Measurements from ENCODE around the gene SLX9.
"Not testable (repeated sequence)": the region's sequence is repeated elsewhere in the genome, so short reads cannot be mapped to it uniquely, and the experiment has no call there.

Gene SLX9

DNA sequence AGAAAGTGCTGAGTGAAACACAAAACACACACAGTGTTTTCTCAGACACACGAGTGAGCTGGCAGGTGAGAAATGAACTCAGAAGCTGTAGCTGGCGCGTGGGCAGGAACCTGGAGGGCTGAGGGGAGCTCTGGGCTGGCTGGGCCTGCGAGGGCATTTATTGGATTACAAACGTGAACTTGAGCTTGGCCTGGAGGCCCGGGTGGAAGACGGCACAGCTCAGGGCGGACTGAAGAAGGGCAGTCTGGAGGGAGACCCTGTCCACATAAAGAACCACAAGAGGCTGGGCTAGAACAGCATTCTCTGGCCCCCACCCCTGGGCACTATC lies 82.5 kb downstream of the SLX9 start:
- no peak for TF ChIP-seq CTCF (IDR thresholded peaks at IDR 0.05; ENCODE audit: low read depth, low read length)
- no peaks in the 10 kb centered on the region for H3K4me1 ChIP-seq
- H3K36me3 ChIP-seq: no peaks in the 10 kb centered on the region
- H3K27me3 ChIP-seq: no peaks in the 10 kb centered on the region
- H3K9me3 ChIP-seq: no peaks in the 10 kb centered on the region
- peak; percentile 5 for DNase-seq
- no peak overlapping the region for H3K4me3 ChIP-seq (ENCODE audit: low read depth, low read length)

GRCh38 chr21:45022736-45023135 lies 82.9 kb downstream of the SLX9 start:
- TF ChIP-seq CTCF (IDR thresholded peaks at IDR 0.05; ENCODE audit: low read depth, low read length): no peak
- no peaks in the 10 kb centered on the region for H3K4me1 ChIP-seq
- H3K36me3 ChIP-seq: no peaks in the 10 kb centered on the region
- H3K9me3 ChIP-seq: no peaks in the 10 kb centered on the region
- no peaks in the 10 kb centered on the region for H3K27me3 ChIP-seq
- no peak overlapping the region for H3K4me3 ChIP-seq (ENCODE audit: low read depth, low read length)
- no peak for DNase-seq

GRCh38 chr21:45024516-45024915 lies 84.7 kb downstream of the SLX9 start:
- not testable (repeated sequence) for DNase-seq; H3K9me3 ChIP-seq; H3K4me3 ChIP-seq (ENCODE audit: low read depth, low read length); H3K36me3 ChIP-seq; H3K27me3 ChIP-seq; H3K4me1 ChIP-seq

DNA sequence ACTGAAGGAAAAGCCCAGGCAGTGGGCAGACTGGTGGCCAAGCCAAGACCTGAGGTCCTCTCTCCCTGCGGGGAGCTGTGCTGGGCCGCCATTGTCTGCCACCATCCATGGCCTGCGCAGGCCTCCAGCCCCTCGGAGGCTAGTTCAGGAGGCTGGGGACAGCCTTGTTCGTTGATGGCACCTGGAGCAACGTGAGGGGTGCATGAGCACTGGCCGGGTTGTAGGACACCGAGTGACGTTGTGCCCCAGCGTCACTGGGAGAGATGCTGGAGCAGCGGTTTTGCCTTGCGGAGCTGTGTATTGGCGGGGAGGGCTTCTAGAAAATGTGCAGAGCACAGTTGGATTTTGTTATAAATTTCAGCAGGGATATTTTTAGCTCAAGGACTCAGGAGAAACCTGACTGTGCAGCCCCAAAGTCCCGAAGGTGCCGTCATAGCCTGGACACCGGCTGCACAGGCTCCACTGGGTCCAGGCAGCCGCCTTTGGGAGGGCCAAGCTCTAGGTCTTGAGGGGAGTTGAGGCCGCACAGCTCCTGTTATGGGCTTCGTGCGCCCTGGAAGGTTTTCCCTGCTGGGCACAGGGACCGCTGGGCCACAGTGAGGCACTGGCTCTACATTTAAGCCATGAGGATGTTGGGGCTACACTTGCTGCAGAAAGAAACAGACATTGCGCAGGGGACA lies 86.4 kb downstream of the SLX9 start:
- Histone ChIP-seq H3K27me3 (no peaks in the 10 kb centered on the region), H3K4me1 (peaks cover 12% of the 10 kb centered on the region), H3K36me3 (no peaks in the 10 kb centered on the region), H3K9me3 (no peaks in the 10 kb centered on the region), H3K4me3 (ENCODE audit: low read depth, low read length) (no peak overlapping the region)
- no peak for TF ChIP-seq CTCF (IDR thresholded peaks at IDR 0.05; ENCODE audit: low read depth, low read length)
- peak; percentile 3 for DNase-seq
